Measurements from ENCODE around the gene NPC1L1. TPM values are rescaled to one million over a fixed set of nuclear protein-coding genes. Genes with fewer than 3 reads are reported as not detected.

NPC1L1 gene
- total RNA-seq, 1 experiment from 2014 or later: 0.15 TPM

DNA sequence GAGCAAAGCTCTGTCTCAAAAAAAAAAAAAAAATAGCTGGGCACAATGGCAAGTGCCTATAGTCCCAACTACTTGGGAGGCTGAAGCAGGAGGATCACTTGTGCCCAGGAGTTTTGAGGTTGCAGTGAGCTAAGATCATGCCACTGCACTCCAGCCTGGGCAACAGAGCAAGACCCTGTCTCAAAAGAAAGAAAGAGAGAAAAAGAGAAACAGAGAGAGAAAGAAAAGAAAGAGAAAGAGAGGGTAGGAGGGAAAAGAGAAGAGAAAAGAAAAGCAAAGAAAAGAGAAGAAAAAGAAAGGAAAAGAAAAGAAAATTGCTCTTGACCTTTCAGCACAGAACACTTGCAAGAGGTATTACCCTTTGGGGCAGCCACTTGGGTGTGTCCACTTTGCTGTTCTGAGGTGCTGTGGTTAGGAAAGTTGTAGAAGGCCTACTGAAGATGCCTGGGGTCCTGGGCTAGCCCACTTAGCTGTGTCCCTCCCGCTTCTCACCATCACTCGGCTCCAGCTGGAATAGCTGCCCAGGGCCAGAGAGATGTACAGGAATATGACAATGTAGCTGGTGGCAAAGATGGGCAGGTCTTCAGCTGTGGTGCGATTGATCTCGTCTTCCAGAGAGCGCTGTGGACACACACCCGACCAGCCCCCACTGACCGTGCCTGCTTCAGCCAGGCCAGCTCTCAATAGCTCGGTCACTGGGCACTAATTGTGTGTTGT is 5.6 kb downstream of the NPC1L1 start:
- H3K79me2 ChIP-seq (ENCODE audit: insufficient read depth, low read length): no peaks in the 10 kb centered on the region
- BruUV-seq (replicated peaks): no TSS peak
- TF ChIP-seq POLR2AphosphoS5 (IDR thresholded peaks at IDR 0.05; ENCODE audit: low read depth, low read length): no peak
- no peak for TF ChIP-seq SP1 (IDR thresholded peaks at IDR 0.05; ENCODE audit: low read depth)
- TF ChIP-seq TCF7L2 (IDR thresholded peaks at IDR 0.05; ENCODE audit: borderline replicate concordance, extremely low read depth, insufficient read depth, insufficient read length): no peak
- no peak for TF ChIP-seq ELF1 (IDR thresholded peaks at IDR 0.05; ENCODE audit: borderline replicate concordance, low read depth)
- TF ChIP-seq JUND (IDR thresholded peaks at IDR 0.05): no peak
- no peak for TF ChIP-seq EGR1 (IDR thresholded peaks at IDR 0.05; ENCODE audit: low read depth)
- TF ChIP-seq RAD21 (IDR thresholded peaks at IDR 0.05; ENCODE audit: low read depth): no peak
- no peak for TF ChIP-seq FOSL1 (IDR thresholded peaks at IDR 0.05; ENCODE audit: low read depth)
- TF ChIP-seq ZNF274 (IDR thresholded peaks at IDR 0.05; ENCODE audit: low read depth, low read length): no peak
- no peak for TF ChIP-seq CBX3 (IDR thresholded peaks at IDR 0.05; ENCODE audit: low read depth)
- no peak for TF ChIP-seq CEBPB (IDR thresholded peaks at IDR 0.05; ENCODE audit: low read depth)
- TF ChIP-seq, protein P1, sequence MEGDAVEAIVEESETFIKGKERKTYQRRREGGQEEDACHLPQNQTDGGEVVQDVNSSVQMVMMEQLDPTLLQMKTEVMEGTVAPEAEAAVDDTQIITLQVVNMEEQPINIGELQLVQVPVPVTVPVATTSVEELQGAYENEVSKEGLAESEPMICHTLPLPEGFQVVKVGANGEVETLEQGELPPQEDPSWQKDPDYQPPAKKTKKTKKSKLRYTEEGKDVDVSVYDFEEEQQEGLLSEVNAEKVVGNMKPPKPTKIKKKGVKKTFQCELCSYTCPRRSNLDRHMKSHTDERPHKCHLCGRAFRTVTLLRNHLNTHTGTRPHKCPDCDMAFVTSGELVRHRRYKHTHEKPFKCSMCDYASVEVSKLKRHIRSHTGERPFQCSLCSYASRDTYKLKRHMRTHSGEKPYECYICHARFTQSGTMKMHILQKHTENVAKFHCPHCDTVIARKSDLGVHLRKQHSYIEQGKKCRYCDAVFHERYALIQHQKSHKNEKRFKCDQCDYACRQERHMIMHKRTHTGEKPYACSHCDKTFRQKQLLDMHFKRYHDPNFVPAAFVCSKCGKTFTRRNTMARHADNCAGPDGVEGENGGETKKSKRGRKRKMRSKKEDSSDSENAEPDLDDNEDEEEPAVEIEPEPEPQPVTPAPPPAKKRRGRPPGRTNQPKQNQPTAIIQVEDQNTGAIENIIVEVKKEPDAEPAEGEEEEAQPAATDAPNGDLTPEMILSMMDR (IDR thresholded peaks at IDR 0.05 in 2 of 3, conservative IDR thresholded peaks at IDR 0.05 in 1 of 3; ENCODE audit: borderline replicate concordance in 1 of 3, insufficient read depth in 1 of 3, low read depth in 2 of 3, low read length in 2 of 3): no peak
- TF ChIP-seq EZH2 (IDR thresholded peaks at IDR 0.05): no peak
- TF ChIP-seq EZH2phosphoT487 (IDR thresholded peaks at IDR 0.05; ENCODE audit: borderline replicate concordance): no peak
- TF ChIP-seq SIN3A (IDR thresholded peaks at IDR 0.05; ENCODE audit: low read depth): no peak
- TF ChIP-seq ZFX (IDR thresholded peaks at IDR 0.05): no peak
- TF ChIP-seq, protein P2, sequence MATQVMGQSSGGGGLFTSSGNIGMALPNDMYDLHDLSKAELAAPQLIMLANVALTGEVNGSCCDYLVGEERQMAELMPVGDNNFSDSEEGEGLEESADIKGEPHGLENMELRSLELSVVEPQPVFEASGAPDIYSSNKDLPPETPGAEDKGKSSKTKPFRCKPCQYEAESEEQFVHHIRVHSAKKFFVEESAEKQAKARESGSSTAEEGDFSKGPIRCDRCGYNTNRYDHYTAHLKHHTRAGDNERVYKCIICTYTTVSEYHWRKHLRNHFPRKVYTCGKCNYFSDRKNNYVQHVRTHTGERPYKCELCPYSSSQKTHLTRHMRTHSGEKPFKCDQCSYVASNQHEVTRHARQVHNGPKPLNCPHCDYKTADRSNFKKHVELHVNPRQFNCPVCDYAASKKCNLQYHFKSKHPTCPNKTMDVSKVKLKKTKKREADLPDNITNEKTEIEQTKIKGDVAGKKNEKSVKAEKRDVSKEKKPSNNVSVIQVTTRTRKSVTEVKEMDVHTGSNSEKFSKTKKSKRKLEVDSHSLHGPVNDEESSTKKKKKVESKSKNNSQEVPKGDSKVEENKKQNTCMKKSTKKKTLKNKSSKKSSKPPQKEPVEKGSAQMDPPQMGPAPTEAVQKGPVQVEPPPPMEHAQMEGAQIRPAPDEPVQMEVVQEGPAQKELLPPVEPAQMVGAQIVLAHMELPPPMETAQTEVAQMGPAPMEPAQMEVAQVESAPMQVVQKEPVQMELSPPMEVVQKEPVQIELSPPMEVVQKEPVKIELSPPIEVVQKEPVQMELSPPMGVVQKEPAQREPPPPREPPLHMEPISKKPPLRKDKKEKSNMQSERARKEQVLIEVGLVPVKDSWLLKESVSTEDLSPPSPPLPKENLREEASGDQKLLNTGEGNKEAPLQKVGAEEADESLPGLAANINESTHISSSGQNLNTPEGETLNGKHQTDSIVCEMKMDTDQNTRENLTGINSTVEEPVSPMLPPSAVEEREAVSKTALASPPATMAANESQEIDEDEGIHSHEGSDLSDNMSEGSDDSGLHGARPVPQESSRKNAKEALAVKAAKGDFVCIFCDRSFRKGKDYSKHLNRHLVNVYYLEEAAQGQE (IDR thresholded peaks at IDR 0.05; ENCODE audit: low read depth): no peak
- H3K4me1 ChIP-seq (ENCODE audit: control insufficient read depth in 1 of 2, insufficient read depth in 2 of 2, low read length in 2 of 2): peaks cover 0 to 12% of the 10 kb centered on the region in 2 experiments; a peak in 2 of 4 replicates
- intact Hi-C loops (cut with micrococcal nuclease): no loop called here
- H3K4me2 ChIP-seq (ENCODE audit: low read length): no peak overlapping the region
- POLR2A ChIA-PET: no interaction called here
- H3K27ac ChIP-seq (ENCODE audit: low read depth, low read length): no peak overlapping the region
- H3K27me3 ChIP-seq (ENCODE audit: insufficient read depth, low read length): no peaks in the 10 kb centered on the region
- H3K9ac ChIP-seq (ENCODE audit: low read length): no peak overlapping the region
- CTCF ChIA-PET: interaction anchor here (0.7 to 1.6 kb wide), 6 partner anchors 9 to 295 kb away, joined by 3 to 13 read pairs (median 5); partner anchors contain the start of gene DDX56
- RAD21 ChIA-PET (ENCODE audit: low non-redundant PET in 1 of 2, low total read pairs in 2 of 2, uncharacterized antibody in 2 of 2, unreplicated experiment in 2 of 2): no interaction called here
- DNase-seq (ENCODE audit: low read depth, low spot score) (no peak), ATAC-seq (no peak)
- H3K9me2 ChIP-seq (ENCODE audit: insufficient read depth): no peaks in the 10 kb centered on the region
- H2AFZ ChIP-seq (ENCODE audit: low read depth, low read length, poor library complexity, severe bottlenecking): no peak overlapping the region
- H3K9me3 ChIP-seq (ENCODE audit: control insufficient read depth in 1 of 2, insufficient read depth in 1 of 2, low read depth in 1 of 2, low read length in 2 of 2): no peaks in the 10 kb centered on the region
- no peaks in the 10 kb centered on the region for H4K20me1 ChIP-seq (ENCODE audit: insufficient read depth)
- no peaks in the 10 kb centered on the region for H3K36me3 ChIP-seq (ENCODE audit: control insufficient read depth in 1 of 2, insufficient read depth in 2 of 2, low read length in 2 of 2)
- no peak overlapping the region for H3K4me3 ChIP-seq (replicated peaks in 1 of 2; ENCODE audit: low read depth in 1 of 2, low read length in 2 of 2)

Data from HCT116 (cell line).